ENCODE data around the gene KRTAP22-2.

KRTAP22-2 gene

DNA sequence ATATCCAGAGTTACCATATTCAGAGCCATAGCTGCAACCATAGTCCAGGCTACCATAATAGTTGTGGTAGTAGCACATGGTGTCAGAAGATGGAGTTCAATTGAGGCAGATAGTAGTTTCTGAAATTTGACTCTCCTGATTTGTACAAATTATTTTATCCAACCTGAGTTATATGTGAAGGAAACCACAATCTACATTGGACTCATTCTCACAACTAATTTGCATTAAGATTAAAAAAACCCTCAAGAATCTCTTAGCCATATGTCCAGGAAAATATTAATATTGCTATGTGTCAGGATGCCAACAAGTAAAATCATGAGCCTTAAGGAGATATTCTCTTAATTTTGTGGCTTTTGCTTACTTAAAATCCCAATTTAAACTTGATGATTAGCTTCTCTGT is at the start of gene KRTAP22-2:
TSS of gene KRTAP22-2 (minus strand) at position 101 of the 400 bp plus-strand sequence.
- no peak for DNase-seq (ENCODE audit: low read depth)

DNA sequence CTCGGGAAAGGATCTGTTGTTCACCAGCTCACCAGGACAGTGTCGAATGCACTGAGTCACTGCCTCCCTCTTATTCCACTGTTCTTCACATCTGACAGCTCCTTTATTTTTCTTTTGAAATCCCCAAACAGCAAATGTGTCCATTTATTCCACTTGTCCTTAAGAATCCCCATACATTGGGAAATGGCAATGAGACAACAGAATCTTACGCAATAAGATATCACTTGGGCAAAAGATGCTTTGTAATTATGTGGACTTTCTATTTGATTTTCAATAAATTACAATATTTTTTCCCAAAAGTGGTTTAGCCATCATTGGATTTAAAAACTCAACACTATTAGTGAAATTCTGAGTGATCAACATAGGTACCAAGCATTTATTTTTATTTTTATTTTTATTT is 48.5 kb upstream of the KRTAP22-2 start:
- no peak for DNase-seq (ENCODE audit: low read depth)

DNA sequence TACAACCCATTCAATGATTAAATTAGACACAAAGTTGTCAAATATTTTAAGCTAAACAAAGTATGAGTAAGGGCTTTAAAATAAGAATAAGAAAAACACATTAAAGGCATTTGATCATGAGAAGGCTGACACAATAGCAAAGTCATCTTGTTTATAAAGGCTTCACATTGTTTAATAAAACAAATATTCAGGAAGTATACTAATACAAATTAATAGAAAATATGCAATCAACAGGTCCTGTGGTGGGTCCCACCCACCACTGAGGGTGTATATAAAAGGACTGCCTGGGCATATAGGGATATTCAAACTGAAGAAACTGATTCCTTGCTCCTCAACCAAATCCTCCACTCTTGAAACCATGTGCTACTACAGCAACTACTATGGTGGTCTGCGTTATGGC is 44.7 kb upstream of the KRTAP22-2 start, which contains the start of gene KRTAP20-2:
TSS of gene KRTAP20-2 (plus strand) at position 301 of the 400 bp plus-strand sequence. CDS start at position 359, 58 bp downstream.
- no peak for DNase-seq (ENCODE audit: low read depth)

DNA sequence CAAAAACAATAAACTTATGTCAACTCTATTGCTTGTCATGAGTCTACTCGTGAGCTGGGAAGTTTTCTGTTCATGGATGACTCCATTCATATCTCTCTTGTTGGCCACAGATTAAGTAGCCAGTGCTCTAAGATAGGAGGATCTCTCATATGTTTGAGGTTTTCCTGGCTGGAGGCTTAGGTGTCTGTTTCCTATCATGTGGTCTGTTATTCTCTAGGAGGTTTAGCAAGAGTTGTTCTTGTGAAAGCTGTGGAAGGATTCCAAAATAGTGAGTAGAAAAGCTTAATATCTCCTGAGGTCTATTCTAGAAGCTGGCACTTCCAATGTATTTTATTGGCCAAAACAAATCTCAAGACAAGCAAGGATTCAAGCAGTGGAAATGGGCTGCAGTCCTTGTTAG is 39.0 kb upstream of the KRTAP22-2 start:
- peak; percentile 4 for DNase-seq (ENCODE audit: low read depth)

DNA sequence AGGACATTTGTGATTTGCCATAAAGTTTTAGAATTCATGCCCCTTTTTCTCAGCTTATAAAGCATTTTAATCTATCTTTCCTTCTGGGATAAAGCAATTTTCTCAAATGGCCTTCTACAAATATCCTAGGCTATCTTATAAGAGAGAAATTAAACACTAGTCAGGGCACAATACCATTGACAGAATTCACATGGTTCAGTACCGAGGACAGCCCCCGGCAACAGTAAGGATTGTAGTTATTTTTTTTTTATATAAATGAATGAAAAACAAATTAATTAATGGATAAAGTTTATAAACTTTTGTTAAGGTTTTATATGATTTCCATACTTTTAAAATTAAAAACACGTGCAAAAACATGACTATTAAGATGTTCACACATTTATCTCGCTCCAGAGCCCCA is 37.9 kb upstream of the KRTAP22-2 start:
- DNase-seq (ENCODE audit: low read depth) = no peak

DNA sequence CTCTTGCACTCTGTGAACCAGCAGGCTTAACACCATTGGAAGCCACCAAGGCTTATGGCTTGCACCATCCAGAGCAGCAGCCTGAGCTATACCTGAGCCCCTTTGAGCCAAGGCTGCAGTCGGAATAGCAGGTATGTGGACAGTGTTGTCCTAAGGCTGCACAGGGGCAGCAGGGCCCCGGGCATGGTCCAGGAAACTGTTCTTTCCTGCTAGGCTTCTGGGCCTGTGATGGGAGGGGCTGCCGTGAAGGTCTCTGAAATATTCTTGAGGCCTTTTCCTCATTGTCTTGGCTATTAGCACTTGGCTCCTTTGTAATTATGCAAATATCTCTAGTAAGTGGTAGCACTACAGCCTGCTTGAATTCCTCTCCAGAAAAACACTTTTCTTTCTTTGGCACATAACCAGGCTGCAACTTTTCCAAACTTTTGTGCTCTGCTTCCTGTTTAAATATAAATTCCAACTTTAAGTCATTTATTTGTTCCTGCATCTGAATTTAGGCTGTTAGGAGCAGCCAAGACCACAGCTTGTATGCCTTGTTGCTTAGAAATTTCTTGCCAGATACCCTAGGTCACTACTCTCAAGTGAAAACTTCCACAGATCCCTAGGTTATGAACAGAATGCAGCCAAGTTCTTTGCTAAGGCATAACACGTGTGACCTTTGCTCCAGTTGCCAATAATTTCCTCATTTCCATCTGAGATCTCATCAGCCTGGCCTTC is 35.4 kb upstream of the KRTAP22-2 start:
- no peak for DNase-seq (ENCODE audit: low read depth)

DNA sequence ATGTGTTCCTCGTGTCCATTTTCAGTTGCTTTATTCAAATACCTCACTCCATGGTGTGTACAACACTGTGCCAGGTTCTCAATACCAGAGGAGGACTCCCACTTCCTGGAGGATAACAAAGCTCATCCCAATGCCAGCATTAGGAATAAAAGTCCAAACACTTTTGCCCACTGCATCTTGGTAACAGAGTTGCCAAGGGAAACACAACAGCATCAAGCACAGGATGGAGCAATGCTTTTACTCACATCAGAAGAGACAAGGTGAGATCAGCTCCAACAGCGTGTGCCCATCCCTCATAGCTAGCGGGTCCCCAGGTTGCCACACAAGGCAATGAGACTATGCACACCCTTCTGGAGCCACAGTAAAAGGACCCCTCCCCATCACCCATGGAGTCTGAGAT is 33.2 kb upstream of the KRTAP22-2 start:
- DNase-seq (ENCODE audit: low read depth) = no peak

DNA sequence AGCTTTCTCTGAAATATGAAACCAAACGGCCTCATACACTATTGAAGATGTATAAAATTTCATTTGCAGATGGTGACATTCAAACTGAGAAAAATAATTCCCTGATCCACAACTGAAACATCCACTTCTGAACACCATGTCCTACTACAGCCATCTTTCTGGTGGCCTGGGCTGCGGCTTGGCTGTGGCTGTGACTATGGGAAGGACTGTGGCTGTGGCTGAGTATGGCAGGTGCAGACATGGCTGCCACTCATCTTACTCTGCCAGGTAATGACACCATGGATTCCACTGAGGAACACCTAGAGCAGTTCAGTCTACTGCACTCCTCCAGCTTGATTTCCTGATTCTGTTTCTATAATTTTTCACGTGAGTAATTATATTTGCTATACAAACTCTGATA is 30.3 kb upstream of the KRTAP22-2 start, which contains the start of gene KRTAP20-4:
TSS of gene KRTAP20-4 (plus strand) at position 106 of the 400 bp plus-strand sequence.
- no peak for DNase-seq (ENCODE audit: low read depth)

DNA sequence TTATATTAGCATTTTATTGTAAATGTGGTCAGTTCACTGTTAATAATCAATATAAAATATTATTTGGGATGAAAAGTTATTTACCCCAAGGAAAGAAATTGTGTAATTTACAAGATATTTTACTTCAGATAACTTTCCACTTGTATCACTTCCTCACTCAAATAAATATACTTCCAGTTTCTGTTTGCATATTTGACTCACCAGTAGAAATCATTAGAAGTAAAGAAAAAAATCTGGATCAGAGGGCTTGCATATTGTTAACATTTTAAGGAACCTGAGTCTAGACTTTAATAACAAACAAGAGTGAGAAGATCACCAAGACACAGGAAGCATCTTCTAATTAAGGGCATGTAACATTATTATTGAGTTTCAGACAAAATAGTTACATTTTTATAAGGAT is 29.9 kb upstream of the KRTAP22-2 start:
- no peak for DNase-seq (ENCODE audit: low read depth)

DNA sequence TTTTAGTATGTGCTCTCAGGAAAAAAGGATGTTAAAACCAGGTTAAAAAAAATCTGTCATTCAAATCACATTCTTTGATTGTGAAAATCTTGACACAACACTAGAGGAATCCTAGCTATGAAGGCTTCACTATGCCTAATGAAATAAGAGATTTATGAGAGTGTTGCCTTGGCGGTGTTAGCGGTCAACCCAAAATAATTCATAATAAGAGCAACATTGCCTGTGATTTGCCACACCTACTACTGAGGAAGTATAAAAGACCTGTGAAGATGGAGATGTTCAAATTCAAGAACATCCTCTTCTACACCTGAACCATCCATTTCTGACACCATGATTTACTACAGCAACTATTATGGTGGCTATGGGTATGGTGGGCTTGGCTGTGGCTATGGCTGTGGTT is 25.9 kb upstream of the KRTAP22-2 start, which contains the start of gene KRTAP20-1:
TSS of gene KRTAP20-1 (plus strand) at position 301 of the 400 bp plus-strand sequence. CDS start at position 331, 30 bp downstream.
- DNase-seq (ENCODE audit: low read depth) = no peak

DNA sequence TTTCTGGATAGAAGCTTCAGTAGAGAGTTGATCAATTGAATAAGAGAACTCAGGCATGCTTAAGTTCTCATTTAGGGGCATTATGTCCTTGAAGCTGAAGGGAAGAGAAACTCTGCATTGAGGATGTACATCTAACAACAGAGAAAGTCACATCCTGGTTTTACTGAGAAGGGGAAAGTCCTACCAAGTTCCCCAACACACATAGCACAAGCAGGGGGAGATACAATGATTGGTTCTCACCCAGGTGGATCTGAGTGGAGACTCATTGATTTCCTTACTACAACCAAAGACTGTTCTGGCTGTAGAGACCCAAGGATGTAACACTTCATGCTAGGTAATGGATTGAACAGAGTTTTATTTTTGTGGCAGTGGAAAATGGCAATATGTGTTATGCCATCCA is 25.0 kb upstream of the KRTAP22-2 start:
- no peak for DNase-seq (ENCODE audit: low read depth)

DNA sequence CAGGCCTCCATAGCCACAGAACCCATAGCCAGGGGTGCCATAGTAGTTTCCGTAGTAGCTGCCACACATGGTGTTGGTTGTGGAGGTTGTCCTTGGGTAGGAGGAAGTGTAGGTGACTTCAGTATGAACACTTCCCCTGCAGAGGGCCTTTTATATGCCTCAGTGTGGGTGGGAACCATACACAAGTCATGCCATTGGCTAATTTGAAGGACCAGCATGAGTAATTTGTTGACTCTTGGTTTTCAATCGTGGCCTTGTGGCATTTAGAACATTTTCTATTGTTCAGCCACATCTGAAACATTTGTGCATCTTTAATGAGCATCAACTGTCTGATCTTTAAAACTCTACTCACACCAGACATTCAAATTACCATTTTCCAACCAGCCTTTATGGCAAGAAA is 23.6 kb upstream of the KRTAP22-2 start, which contains the start of gene KRTAP6-1:
TSS of gene KRTAP6-1 (minus strand) at position 95 of the 400 bp plus-strand sequence. CDS start at position 69, 26 bp downstream.
- DNase-seq (ENCODE audit: low read depth) = no peak

DNA sequence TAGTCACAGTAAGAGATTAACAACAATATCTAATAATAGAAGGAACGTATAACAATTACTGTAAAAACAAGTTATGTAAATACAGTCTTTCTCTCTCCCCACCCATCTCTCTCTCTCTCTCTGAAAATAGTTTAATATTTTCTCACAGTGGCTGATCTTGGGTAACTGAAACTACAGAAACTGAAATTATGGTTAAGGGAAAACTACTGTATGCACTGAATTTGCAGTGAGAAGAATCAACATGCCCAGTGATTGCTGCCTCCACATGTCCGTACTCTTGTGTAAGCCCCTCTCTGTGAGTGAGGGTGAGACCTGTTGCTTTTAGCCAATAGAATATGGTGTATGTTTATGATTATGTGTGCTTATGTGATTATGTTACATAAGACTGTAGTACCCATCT is 21.9 kb upstream of the KRTAP22-2 start:
- DNase-seq (ENCODE audit: low read depth) = no peak

DNA sequence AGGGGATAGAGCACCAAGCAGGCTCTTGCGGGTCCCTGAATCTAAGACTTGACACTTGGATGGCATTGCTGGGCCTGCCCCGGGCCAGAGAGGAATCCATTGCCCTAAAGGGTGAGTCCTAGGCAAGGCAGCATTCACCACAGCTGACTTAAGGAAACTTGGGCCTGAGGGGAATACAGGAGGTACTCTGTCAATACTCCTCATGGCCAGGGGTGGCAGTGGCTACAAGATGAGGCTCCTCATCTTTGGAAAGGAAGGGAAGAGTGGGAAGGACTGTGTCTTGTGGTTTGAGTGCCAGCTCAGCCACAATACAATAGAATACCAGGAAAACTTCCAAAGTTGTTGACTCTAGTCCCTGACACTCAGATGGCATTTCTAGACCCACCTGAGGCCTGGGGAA is 15.8 kb upstream of the KRTAP22-2 start:
- DNase-seq (ENCODE audit: low read depth) = no peak

DNA sequence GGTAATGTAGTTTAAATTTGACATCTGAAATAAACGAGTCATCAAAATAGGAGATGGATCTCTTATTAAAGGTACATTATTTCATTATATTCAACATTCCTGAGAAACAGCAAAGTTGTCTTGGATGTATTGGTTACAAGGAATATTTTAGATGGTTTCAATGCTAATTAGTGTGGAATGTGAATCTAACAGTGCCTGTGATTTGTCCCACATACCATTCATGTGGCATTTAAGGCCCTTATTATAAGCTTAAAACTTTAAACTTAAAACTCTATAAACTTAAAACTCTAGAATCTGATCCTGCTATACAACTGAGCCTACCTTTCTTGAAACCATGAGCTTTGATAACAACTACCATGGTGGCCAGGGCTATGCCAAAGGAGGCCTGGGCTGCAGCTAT is 10.6 kb upstream of the KRTAP22-2 start, which contains the start of gene KRTAP22-1:
TSS of gene KRTAP22-1 (plus strand) at position 301 of the 400 bp plus-strand sequence.
- no peak for DNase-seq (ENCODE audit: low read depth)

DNA sequence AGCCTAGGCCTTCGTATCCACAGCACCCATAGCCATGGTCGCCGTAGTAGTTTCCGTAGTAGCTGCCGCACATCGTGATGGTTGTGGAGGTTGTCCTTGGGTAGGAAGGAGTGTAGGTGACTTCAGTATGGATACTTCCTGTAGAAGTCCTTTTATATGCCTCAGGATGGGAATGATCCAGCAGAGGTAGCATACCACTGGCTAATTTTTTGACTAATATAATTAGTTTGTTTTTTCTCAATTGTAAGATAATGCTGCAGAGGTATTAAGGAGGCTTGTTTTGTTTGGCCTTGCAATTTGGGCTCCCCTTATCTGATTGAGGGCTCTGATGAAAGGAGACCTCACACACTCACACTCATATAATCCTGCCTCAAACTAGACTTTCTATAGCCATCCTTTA is 8.6 kb upstream of the KRTAP22-2 start, which contains the start of gene KRTAP6-2:
TSS of gene KRTAP6-2 (minus strand) at position 101 of the 400 bp plus-strand sequence. CDS start at position 73, 28 bp downstream.
- DNase-seq (ENCODE audit: low read depth) = no peak

DNA sequence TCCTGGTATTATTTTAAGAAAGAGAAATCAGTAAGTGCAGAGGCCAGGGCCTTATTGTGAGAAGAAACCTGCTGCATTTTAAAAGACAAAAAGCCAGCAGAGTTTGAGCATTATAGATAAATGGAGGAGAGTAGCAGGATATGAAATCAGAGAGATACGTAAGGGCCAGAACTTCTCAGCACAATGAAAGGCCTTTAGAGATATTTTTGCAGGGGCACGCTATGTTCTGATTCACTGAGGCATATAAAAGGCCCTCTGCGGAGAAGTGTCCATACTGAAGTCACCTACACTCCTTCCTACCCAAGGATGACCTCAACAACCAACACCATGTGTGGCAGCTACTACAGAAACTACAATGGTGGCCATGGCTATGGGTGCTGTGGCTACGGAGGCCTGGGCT is 1.9 kb upstream of the KRTAP22-2 start, which contains the start of gene KRTAP6-3:
TSS of gene KRTAP6-3 (plus strand) at position 301 of the 400 bp plus-strand sequence. CDS start at position 307, 6 bp downstream.
- DNase-seq (ENCODE audit: low read depth) = no peak

DNA sequence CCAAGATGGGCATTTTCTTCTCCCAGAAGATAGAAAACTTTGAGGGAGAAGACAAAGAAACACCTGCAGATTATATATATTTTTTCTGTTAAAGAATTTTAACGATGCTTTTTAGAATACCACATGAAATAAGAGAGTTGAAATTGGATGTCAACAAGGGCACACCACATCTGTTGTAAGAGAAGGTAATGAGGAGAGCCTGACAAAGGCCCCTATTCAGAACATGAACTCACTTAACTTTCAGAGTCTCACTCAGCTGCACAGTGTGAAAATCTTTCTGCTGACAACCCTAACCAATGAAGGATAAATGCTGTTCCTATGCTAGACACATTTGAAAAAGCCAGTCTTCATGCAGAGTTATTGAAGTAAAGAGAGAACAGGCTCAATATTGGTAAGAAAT is 7.3 kb downstream of the KRTAP22-2 start:
- DNase-seq (ENCODE audit: low read depth) = no peak

DNA sequence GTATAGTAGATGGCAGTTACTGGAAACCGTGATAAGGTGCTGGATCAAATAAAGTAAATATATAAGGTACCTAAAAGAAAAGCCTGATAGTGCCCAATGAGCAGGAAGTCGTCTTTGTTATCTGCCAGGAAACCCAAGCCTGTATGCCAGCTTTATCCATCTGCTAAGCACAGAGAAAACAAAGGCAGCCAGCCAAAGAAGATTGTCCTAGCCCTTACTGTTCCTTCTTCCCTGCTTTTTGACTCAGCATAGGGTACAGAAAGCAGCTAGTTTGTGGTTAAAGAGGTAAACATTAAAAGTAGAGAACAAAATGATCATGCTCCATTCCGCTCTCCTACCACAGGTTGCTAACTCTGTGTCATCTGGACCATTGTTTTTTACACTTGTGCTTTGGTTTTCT is 10.1 kb downstream of the KRTAP22-2 start:
- no peak for DNase-seq (ENCODE audit: low read depth)

DNA sequence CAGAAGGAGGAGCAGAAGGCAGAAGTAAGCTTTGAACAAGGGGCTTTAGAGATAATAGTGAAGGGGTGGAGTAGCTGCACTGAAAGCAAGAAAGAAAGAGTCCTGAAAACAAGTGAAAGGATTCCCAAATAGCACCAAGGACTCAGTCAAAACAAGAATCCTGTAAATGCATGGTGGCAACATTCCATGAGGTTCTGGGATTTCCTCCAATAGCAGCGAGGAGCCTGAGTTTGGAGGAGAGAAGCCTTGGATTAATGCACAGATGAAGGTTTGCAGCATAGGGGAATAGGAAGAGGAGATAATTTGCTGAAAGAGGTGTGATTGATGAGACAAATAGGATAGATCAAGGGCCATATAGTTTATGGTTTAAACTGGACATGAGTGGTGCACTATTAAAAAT is 10.9 kb downstream of the KRTAP22-2 start:
- no peak for DNase-seq (ENCODE audit: low read depth)

DNA sequence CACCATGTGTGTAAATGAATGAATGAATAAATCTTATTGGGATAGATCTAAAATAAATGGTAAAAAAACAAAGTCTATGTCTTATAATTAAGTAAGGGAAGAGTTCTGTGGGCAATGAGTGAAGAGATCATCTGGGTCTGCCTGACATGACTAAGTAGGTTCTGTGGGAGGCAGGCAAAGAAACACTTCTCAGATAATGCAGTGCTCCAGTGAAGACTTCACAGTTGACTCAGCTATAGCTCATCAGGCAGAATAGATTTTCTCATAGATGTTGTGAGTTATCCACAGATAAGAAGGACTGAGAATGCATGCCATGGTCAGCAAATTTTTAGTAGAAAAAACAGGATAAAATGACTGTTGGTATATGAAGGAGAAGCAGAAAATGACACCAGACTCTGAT is 12.4 kb downstream of the KRTAP22-2 start:
- no peak for DNase-seq (ENCODE audit: low read depth)

DNA sequence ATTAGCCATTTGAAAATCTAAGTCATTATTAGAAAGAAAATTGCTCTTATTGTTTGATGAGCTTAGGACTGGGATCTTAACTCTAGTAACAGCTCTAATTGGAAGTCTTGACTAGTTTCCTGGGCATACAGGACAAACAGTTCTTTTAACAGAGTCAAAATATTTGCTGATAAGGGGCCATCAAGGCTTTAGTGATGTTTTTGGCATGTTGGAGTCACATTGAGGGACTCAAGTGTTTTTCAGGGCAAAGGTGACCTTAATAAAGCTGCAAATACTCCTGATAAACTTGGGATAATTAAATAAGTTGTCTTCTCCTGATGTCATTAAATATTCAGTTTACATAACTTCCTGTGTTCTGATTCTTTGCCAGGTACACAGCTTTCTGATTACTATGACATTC is 22.6 kb downstream of the KRTAP22-2 start:
- DNase-seq (ENCODE audit: low read depth) = no peak

DNA sequence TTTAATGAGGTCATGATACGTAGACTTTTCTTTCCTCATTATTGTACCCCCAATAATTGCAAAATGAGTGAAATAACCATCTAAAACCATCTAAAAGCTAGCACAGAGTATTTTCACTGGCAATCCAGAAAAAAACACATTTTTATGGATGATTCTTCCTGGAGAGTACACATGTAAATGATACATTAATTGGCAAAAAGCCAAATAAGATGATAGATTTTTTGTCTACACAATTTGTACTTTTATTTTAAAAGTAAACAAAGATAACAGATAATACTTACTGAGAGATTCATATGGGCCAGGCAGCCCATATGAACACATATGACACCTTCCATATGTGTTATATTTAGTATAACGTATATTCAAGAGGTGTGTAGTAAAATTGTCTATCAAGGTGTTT is 26.6 kb downstream of the KRTAP22-2 start:
- no peak for DNase-seq (ENCODE audit: low read depth)

Data from iris pigment epithelial cell (primary cell).